WI38 (cell line): Measurements from ENCODE around the gene CHST15.

ENCODE experiments used
- H3K4me3 ChIP-seq: 2 replicates; pipeline ENCODE4 v1.5.1; 2011; ENCODE audit warnings: low read depth, mild to moderate bottlenecking, control low read depth, low read length
- TF ChIP-seq, protein P1 (sequence below): IDR thresholded peaks from 2 replicates; pipeline ENCODE4 v1.5.1; 2012; ENCODE audit warnings: low read depth, mild to moderate bottlenecking, control low read depth, low read length

Gene CHST15

DNA sequence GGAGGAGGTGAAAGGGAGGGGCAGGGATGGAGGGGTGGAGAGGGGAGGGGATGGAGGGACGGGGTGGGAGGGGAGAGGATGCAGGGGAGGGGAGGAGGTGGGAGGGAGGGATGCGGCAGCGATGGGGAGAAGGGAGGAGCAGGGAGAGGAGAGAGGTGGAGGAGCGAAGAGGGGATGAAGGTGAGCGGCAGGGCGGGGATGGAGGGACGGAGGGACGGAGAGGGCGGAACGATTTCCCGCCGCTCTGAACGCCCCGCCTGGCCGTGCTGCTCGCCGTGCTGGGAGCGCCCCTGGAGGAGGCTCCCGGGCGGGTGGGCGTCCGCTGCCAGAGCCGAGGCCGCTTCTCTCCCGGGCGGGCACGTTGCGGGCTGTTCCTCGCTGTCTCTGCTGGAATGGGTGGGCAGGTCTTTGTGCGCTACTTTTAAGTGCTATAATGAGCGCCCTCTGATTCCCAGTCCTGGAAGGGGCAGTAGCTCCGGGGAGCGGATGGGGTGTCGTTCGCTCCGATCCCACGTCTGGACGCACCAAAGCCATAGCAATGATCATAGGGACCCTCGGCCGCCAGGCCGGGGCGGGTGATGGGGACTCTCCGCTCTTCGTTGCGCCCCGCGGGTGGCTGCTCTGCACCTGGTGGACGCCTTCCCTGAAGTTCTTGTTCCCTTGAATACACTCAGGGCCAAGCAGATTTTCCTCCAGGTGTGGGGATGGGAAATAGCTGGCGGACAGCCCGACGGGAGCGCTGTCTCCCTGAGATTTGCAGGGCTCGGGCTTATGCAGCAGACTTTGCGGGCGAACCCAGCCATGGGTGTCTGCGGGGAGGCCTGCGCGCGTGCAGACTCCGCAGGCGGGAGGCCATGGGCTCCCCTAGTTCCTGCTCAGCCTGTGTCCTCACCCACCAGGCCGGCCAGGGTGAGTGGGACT, 120.7 kb downstream of the CHST15 start:
- H3K4me3 ChIP-seq, result no peak overlapping the region
- TF ChIP-seq, protein P1, sequence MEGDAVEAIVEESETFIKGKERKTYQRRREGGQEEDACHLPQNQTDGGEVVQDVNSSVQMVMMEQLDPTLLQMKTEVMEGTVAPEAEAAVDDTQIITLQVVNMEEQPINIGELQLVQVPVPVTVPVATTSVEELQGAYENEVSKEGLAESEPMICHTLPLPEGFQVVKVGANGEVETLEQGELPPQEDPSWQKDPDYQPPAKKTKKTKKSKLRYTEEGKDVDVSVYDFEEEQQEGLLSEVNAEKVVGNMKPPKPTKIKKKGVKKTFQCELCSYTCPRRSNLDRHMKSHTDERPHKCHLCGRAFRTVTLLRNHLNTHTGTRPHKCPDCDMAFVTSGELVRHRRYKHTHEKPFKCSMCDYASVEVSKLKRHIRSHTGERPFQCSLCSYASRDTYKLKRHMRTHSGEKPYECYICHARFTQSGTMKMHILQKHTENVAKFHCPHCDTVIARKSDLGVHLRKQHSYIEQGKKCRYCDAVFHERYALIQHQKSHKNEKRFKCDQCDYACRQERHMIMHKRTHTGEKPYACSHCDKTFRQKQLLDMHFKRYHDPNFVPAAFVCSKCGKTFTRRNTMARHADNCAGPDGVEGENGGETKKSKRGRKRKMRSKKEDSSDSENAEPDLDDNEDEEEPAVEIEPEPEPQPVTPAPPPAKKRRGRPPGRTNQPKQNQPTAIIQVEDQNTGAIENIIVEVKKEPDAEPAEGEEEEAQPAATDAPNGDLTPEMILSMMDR, result no peak

DNA sequence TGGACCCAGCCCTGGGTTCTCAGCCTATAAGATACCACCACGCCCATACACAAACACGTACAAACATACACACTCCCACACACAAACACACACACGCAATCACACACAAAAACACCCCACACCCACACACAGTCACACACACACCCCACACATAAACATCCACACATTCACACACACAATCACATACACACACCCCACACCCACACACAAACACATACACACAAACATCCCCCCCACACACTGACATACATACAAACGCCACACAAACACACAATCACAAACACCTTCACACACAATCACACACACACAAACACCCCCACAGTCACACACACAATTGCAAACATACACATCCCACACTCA, 122.5 kb downstream of the CHST15 start:
- TF ChIP-seq, protein P1, result no peak
- no peak overlapping the region for H3K4me3 ChIP-seq

GRCh38 chr10:123970207-123970926, 123.0 kb downstream of the CHST15 start:
- TF ChIP-seq, protein P1, result no peak
- H3K4me3 ChIP-seq, result no peak overlapping the region

- H3K4me3 ChIP-seq, result no peak overlapping the region
- TF ChIP-seq, protein P1, result peak; percentile 65
These were observed 125.7 kb downstream of the CHST15 start for GRCh38 chr10:123967626-123968243.

DNA sequence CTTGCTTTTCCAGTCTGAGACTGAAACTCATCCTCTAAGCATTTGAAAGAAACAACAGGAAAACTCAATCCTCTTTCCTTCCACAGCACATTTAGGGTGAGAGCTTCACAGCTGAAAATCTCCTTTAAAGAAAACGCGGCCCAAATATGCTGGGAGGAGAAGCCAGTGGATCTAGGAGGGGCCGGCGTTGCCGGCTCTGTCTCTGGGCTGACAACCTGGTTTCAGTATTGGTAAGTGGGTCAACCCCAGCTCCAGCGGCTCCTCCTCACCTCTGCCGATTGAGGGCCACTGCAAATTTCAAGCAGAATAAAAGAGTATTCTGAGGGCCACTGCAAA, 126.5 kb downstream of the CHST15 start:
- TF ChIP-seq, protein P1, result no peak
- no peak overlapping the region for H3K4me3 ChIP-seq

- no peak overlapping the region for H3K4me3 ChIP-seq
- TF ChIP-seq, protein P1, result no peak
These were observed 127.2 kb downstream of the CHST15 start for GRCh38 chr10:123965973-123966895.
